GM23338 (cell line): ENCODE data around the gene ITSN2.

Experiments
- CREB1 ChIP-seq: fragments of 250-450 bp; sonication (Bioruptor Pico); IDR thresholded peaks from 2 replicates; pipeline ENCODE4 v1.5.0; 2020; ENCODE audit warnings: low read depth, mild to moderate bottlenecking, moderate library complexity
- CTCF ChIP-seq, 2 experiments: fragments of 200-600 bp in 1 of 2; sonication (generic) in 1 of 2; conservative IDR thresholded peaks; 2 replicates each; pipeline versions ENCODE4 v1.5.1 to v1.6.1; 2016 to 2017; ENCODE audit warnings: antibody characterized with exemption in 2 of 2, low read depth in 2 of 2, mild to moderate bottlenecking in 2 of 2, moderate library complexity in 1 of 2
- ETS1 ChIP-seq: IDR thresholded peaks from 2 replicates; pipeline ENCODE4 v1.6.1; 2016; ENCODE audit warnings: antibody characterized with exemption
- EZH2 ChIP-seq: fragments of 200-600 bp; sonication (generic); IDR thresholded peaks from one replicate; pipeline ENCODE4 v1.8.0; 2017; ENCODE audit warnings: antibody characterized with exemption, mild to moderate bottlenecking, low read depth; ENCODE audit not compliant: unreplicated experiment
- EZH2phosphoT487 ChIP-seq: fragments of 200-600 bp; sonication (generic); IDR thresholded peaks from one replicate; pipeline ENCODE4 v1.8.1; 2018; ENCODE audit warnings: antibody characterized with exemption; ENCODE audit not compliant: unreplicated experiment
- JUNB ChIP-seq: IDR thresholded peaks from one replicate; pipeline ENCODE4 v1.6.1; 2016; ENCODE audit warnings: antibody characterized with exemption; ENCODE audit not compliant: unreplicated experiment
- POLR2AphosphoS5 ChIP-seq: IDR thresholded peaks from 2 replicates; pipeline ENCODE4 v1.6.1; 2016; ENCODE audit warnings: antibody characterized with exemption, low read depth
- REST ChIP-seq: IDR thresholded peaks from one replicate; pipeline ENCODE4 v1.6.1; 2018; ENCODE audit warnings: antibody characterized with exemption; ENCODE audit not compliant: unreplicated experiment

GRCh38 chr2:24336811-24337210 is 23.5 kb downstream of the ITSN2 start:
- no peak for TF ChIP-seq CTCF (conservative IDR thresholded peaks at IDR 0.05; ENCODE audit: low read depth in 2 of 2)
- TF ChIP-seq POLR2AphosphoS5 = no peak
- no peak for TF ChIP-seq CREB1 (CRISPR knock-in tag)
- TF ChIP-seq EZH2 = no peak
- no peak for TF ChIP-seq REST
- no peak for TF ChIP-seq JUNB
- no peak for TF ChIP-seq EZH2phosphoT487
- TF ChIP-seq ETS1 = no peak
